Measurements from ENCODE around the gene PPIB.
"Not testable (repeated sequence)": the region's sequence is repeated elsewhere in the genome, so short reads cannot be mapped to it uniquely, and the experiment has no call there.

Gene PPIB

GRCh38 chr15:64110950-64111678, 51.7 kb downstream of the PPIB start:
- TF ChIP-seq CTCF (IDR thresholded peaks at IDR 0.05; ENCODE audit: low read depth, low read length): no peak
- no peak overlapping the region for H3K4me3 ChIP-seq (ENCODE audit: low read depth, low read length)
- no peak for DNase-seq (ENCODE audit: low read depth, low spot score)
- in situ Hi-C loops (cut with HindIII; ENCODE audit: low sequenced_read_pairs): no loop called here

- DNase-seq (ENCODE audit: low read depth, low spot score); in situ Hi-C loops (cut with HindIII; ENCODE audit: low sequenced_read_pairs); H3K4me3 ChIP-seq (ENCODE audit: low read depth, low read length): not testable (repeated sequence)
Measured at GRCh38 chr15:64110108-64110701, 52.6 kb downstream of the PPIB start.

GRCh38 chr15:64107337-64107736, 55.5 kb downstream of the PPIB start:
- H3K4me3 ChIP-seq (ENCODE audit: low read depth, low read length): no peak overlapping the region
- DNase-seq (ENCODE audit: low read depth, low spot score): no peak
- no peak for TF ChIP-seq CTCF (IDR thresholded peaks at IDR 0.05; ENCODE audit: low read depth, low read length)
- in situ Hi-C loops (cut with HindIII; ENCODE audit: low sequenced_read_pairs): no loop called here

Measured in astrocyte of the spinal cord (primary cell).